Right lobe of liver (tissue), 4 donors: ENCODE measurements around the gene HGFAC.

ENCODE experiments used
- CTCF ChIP-seq, 4 donors: fragments of 200-600 bp in 3 of 4; fragments of 450-650 bp in 1 of 4; IDR thresholded peaks; one replicate each; pipeline versions ENCODE4 v1.5.1 to v1.8.0; 2016 to 2022; ENCODE audit warnings: antibody characterized with exemption in 4 of 4, mild to moderate bottlenecking in 2 of 4
- POLR2A ChIP-seq: fragments of 450-650 bp; IDR thresholded peaks from one replicate; pipeline ENCODE4 v1.6.1; 2017; ENCODE audit warnings: antibody characterized with exemption, mild to moderate bottlenecking
- donor health status: DM: no; HTN: no; CAD: no.
- donor health status: DM: no; HTN: no; CAD: no.
- donor health status: DM: no; HTN: yes; CAD: no.

DNA sequence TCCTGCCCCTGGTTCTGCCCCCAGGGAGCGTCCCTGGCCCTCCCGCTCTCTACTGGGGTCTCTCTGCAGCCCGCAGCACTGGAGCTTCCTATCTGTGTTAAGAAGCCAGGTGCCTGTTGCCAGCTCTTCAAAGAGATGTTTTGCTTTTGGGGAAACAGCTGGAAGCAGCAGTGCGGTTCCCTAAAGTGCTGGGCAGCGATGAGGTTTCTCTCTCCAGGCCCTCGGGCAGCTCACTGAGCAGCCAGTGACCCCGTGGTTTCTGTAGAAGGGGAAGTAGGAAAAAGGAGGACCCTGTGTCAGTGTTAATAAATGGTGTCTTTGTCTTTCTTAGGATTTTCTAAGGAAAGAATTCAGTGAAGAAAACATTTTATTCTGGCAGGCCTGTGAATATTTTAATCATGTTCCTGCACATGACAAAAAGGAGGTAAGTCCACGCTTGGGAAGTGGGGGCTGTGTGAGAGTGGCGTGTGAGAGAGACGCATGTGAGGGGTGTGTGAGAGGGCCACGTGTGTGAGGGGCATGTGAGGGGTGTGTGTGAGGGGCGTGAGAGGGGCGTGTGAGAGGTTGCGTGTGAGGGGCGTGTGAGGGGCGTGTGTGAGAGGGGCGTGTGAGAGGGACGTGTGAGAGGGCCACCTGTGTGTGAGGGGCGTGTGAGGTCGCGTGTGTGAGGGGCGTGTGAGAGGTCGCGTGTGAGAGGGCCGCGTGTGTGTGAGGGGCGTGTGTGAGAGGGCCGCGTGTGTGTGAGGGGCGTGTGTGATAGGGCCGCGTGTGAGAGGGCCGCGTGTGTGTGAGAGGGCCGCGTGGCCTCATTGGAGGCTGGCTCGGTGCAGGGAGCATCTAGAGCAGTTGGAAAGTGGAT lies 27.1 kb upstream of the HGFAC start:
- no peak for TF ChIP-seq CTCF (IDR thresholded peaks at IDR 0.05)
- no peak for TF ChIP-seq POLR2A
